NCI-H2196 treated with DMSO at 0.1 percent for 48 hours (cell line): ENCODE measurements around the gene ZNF526.
"Not testable (repeated sequence)": the region's sequence is repeated elsewhere in the genome, so short reads cannot be mapped to it uniquely, and the experiment has no call there.

Experiments
- DNase-seq: peaks from one replicate; lab custom pipeline; 2025; ENCODE audit not compliant: unreplicated experiment; lab: John Stamatoyannopoulos, UW

The ZNF526 gene

GRCh38 chr19:42257842-42258241 lies 37.7 kb downstream of the ZNF526 start:
- DNase-seq = not testable (repeated sequence)

- DNase-seq = no peak
Measured at GRCh38 chr19:42261763-42262162, 41.7 kb downstream of the ZNF526 start.

DNA sequence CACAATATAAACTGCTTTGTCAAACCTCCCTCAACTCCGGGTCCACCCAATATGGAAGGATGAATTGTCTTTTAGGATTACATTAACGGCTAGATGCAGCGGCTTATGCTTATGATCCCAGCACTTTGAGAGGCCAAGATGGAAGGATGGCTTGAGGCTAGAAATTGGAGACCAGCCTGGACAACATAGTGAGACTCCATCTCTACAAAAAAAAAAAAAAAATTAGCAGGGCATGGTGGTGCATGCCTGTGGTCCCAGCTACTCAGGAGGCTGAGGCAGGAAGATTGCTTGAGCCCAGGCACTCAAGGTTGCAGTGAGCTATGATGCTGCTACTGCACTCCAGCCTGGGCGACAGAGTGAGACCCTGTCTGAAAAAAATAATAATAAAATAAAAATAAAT lies 46.0 kb downstream of the ZNF526 start:
- not testable (repeated sequence) for DNase-seq

DNA sequence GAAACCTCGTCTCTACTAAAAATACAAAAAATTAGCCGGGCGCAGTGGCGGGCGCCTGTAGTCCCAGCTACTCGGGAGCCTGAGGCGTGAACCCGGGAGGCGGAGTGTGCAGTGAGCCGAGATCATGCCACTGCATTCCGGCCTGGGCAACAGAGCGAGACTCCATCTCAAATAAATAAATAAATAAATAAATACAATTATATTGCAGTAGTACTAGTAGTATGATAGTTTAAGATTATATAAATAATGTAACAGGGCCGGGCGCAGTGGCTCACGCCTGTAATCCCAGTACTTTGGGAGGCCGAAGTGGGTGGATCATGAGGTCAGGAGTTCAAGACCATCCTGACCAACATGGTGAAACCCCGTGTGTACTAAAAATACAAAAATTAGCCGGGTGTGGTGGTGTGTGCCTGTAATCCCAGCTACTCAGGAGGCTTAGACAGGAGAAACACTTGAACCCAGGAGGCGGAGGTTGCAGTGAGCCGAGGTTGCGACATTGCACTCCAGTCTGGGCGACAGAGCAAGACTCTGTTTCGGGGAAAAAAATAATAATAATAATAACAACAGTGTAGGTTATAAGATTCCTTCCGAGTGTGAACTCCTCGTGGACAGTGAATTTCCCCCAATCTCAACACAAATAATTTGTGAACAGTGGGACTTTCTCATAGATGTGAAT lies 47.0 kb downstream of the ZNF526 start:
- not testable (repeated sequence) for DNase-seq

- DNase-seq = no peak
Measured at GRCh38 chr19:42267644-42268141, 47.6 kb downstream of the ZNF526 start.

DNA sequence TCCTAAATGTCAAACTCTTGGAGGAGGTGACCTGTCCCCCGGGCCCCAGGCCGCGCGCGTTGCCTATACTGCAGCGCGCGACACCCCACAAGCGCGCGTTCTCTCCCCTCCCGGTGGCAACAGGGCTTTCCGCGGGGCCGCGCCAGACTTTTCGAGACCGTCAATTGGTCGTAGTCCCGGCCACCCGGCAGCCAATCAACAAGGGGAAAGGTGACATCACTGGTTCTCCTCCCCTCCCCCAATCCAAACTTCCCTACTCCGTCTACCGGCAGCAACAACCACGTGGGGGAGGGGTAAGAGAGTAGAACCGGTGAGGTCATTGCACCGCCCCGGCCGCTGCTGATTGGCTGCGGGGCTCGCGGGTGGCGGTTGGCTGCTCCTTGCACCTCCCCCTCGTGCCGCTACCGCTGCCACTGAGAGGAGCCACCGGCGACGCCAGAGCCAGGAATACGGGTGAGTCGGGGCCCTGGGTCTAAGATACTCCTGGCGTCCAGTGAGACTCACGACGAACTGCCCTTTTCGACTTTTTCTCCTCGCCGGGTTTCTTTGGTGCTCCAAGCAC lies 48.1 kb downstream of the ZNF526 start:
- DNase-seq = peak; percentile 100

- DNase-seq = peak; percentile 100
Measured at GRCh38 chr19:42268704-42269477, 48.8 kb downstream of the ZNF526 start, which contains the start of gene CIC. Gene CIC (plus strand): TSS chr19:42269252. CDS start chr19:42271784, 2,532 bp downstream.

DNA sequence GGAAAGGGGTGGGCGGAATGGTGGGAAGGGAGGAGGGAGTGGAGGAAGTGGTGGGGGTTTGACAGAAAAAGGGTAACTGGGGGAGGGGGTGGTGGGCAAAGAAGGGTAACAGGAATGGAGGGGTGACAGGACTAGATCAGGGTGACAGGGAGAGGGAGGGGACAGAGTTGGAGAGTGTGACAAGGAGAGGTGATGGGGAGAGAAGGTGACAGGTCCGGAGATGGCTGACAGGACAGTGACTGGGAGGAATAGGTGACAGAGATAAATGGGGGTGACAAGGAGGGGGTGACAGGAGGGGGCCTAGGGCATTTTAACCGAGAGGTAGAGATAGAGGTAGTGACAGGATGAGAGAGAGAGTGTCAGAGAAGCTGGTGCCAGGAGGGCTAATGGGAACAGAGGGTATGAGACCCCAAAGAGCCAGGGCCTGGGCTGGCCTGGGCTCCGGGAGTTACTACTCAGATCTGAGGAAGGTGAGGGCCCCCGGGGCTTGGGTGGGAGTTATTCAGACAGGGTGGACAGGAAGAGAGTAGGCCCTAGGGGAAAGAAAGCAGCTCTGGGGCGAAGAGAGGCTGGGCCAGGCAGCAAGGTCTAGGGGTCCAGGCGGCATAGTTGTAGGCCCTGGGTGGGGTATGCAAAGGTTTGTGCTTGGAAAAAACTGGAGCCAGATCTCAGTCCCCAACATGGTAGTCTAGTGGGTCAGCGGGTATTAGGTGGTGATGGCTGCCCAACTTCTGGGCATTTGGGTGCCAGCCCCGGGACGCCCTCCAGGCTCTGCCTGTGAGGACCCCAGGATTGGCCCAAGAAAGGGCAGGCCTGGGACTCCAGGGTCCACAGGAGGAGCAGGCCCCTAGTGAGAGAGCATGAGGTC lies 49.6 kb downstream of the ZNF526 start:
- DNase-seq = no peak

DNA sequence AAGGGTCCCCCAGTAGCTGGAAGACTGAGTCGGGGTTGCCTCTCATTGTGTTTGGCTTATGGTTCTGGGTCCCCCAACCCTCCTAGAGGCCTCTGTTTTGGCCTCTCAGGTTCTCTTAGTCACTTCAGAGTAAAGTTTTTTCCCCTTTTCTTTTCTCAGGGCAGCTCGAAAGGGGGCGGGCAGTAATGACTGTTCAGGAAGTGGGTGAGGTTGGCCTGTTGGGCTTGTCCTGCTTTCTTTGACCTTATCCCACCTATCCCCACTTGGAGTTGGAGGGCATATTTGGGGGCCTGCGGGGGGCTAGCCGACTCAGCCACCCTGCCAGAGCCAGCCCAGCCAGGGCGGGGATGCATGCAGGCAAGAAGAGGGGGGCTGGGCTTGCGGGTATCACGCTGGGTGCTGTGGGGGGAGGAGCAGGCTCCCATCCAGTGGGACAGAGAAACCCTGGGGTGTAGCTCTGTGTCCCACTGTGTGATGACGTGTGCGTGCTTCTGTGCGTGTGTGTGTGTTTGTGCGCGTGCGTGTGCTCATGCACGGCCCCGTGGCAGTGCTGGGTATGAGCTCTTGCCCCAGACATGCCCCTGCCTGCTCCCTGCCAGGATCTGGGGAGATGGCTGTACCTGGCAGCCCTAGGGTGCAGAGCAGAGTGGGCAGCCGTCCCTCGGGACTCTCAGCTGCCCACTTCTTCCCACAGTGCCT lies 50.4 kb downstream of the ZNF526 start:
- no peak for DNase-seq

DNA sequence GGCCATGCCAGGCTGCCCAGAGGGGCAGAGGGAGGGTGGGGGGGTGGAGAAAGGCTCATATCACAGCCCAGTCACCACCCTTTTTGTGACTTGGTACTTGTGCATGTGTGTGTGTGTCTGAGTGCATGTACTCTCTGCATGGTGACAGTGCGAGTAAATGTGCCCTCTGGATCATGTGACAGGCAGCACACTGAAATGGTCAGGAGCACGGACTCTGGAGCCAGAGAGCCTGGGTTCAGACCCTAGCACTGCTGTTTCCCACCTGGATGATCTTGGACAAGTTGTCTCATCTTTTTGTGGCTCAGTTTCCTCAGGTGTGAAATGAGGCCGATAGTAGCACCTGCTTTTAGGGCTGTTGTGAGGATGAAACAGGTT lies 50.9 kb downstream of the ZNF526 start:
- DNase-seq = no peak

GRCh38 chr19:42271861-42272534 lies 51.9 kb downstream of the ZNF526 start:
- no peak for DNase-seq

GRCh38 chr19:42272535-42272897 lies 52.4 kb downstream of the ZNF526 start:
- DNase-seq = no peak

- DNase-seq = no peak
Measured at GRCh38 chr19:42272989-42273406, 52.9 kb downstream of the ZNF526 start.

DNA sequence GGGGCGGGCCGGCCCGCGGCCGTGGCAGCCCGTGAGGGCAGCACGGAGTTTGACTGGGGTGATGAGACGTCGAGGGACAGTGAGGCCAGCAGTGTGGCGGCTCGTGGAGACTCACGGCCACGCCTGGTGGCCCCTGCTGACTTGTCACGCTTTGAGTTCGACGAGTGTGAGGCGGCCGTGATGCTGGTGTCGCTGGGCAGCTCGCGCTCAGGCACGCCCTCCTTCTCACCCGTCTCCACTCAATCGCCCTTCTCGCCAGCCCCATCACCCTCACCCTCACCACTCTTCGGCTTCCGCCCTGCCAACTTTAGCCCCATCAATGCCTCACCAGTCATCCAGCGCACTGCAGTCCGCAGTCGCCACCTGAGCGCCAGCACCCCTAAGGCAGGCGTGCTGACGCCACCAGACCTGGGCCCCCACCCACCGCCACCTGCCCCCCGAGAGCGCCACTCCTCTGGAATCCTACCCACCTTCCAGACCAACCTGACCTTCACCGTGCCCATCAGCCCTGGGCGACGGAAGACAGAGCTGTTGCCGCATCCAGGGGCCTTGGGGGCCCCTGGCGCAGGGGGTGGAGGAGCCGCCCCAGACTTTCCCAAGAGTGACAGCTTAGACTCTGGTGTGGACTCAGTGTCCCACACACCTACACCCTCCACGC lies 53.4 kb downstream of the ZNF526 start:
- DNase-seq = no peak

GRCh38 chr19:42274065-42274682 lies 54.1 kb downstream of the ZNF526 start:
- no peak for DNase-seq

DNA sequence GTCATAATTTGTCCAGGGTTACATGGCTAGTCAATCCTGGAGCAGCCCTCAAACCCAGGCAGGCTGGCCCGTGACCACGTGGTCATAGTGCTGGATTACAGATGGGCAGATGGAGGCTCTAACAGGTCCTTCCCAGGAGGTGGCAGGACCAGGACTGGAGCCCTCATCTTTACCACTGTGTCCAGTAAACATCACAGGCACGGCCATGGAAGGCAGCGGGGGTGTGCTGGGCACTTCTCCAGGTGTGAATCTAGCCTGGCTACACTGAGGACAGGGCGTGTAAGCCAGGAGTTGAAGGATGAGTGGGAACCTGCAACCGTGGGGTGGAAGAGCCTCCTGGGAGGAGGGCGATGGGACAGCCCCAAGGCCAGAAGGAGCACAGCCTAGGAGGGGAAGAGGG lies 55.0 kb downstream of the ZNF526 start:
- no peak for DNase-seq

- no peak for DNase-seq
Measured at GRCh38 chr19:42275517-42275916, 55.4 kb downstream of the ZNF526 start.

DNA sequence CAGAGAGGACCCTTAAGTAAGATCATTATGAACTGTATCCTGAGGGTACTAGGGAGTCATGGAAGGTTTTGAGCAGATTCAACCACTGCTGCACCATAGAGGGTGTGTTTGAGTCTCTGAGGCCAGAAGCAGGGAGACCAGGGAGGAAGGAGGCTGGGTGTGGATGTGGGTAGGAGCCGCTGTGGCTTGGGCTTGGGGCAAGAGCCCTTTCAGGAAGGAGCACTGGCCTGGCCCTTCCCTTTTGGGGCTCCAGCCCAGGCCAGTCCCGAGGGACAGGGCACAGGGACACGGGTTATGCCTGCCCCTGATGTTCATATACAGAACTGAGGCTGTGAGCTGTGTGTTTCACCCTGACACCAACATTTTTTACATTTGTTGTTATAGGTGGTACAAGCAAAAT lies 56.2 kb downstream of the ZNF526 start:
- DNase-seq = no peak

- no peak for DNase-seq
Measured at GRCh38 chr19:42276821-42277220, 56.7 kb downstream of the ZNF526 start.
